ENCODE measurements around the gene UPF3A.
"Not testable (repeated sequence)": the region's sequence is repeated elsewhere in the genome, so short reads cannot be mapped to it uniquely, and the experiment has no call there.

GRCh38 chr13:114347256-114347655, 65.9 kb downstream of the UPF3A start:
- TF ChIP-seq CTCF (IDR thresholded peaks at IDR 0.05; ENCODE audit: insufficient read depth, low read length); GABPA (IDR thresholded peaks at IDR 0.05; ENCODE audit: low read depth); REST (IDR thresholded peaks at IDR 0.05; ENCODE audit: insufficient replicate concordance, low read depth): not testable (repeated sequence)

Data from HL-60 (cell line).